ENCODE results near the gene EFNA5.

GRCh38 chr5:107615299-107615817 is 55.4 kb downstream of the EFNA5 start:
- TF ChIP-seq CTCF (IDR thresholded peaks at IDR 0.05): no peak
- TF ChIP-seq EP300 (IDR thresholded peaks at IDR 0.05): no peak
- no peak for TF ChIP-seq POLR2A (IDR thresholded peaks at IDR 0.05; ENCODE audit: low read depth)
- no peak for TF ChIP-seq POLR2AphosphoS5 (IDR thresholded peaks at IDR 0.05)
